HEK293 (cell line): ENCODE measurements around the gene PTGER2.

Experiments
- CTCF ChIA-PET: fragments of 350-600 bp; formaldehyde crosslinking; extraction: SDS; loops from one replicate; lab custom pipeline; 2021; ENCODE audit warnings: antibody characterized with exemption; lab: Yijun Ruan, JAX
- POLR2A ChIA-PET: fragments of 300-600 bp; formaldehyde crosslinking; extraction: SDS; loops from one replicate; lab custom pipeline; 2020; ENCODE audit warnings: antibody characterized with exemption, inconsistent platforms; lab: Yijun Ruan, JAX
- H3K27ac ChIP-seq: fragments of 200-500 bp; sonication (Bioruptor generic); 2 replicates; pipeline ENCODE4 v1.5.1; 2014; ENCODE audit warnings: low read depth, low read length, control low read depth, inconsistent platforms; ENCODE audit errors: extremely low read depth
- H3K36me3 ChIP-seq, 2 experiments: fragments of 200-500 bp in 1 of 2; sonication (Bioruptor generic) in 1 of 2; 1 replicate in 1 of 2; 2 replicates in 1 of 2; pipeline ENCODE4 v1.5.1; 2014 to 2017; ENCODE audit warnings: inconsistent platforms in 2 of 2, low read length in 2 of 2; ENCODE audit not compliant: control insufficient read depth in 2 of 2, insufficient read depth in 1 of 2
- H3K4me1 ChIP-seq: fragments of 200-500 bp; sonication (Bioruptor generic); 2 replicates; pipeline ENCODE4 v1.5.1; 2014; ENCODE audit warnings: mild to moderate bottlenecking, low read length, inconsistent platforms; ENCODE audit not compliant: control insufficient read depth, insufficient read depth
- H3K4me3 ChIP-seq: 2 replicates; pipeline ENCODE4 v1.5.1; 2011; ENCODE audit warnings: low read depth, mild to moderate bottlenecking, control low read depth, low read length, moderate library complexity
- H3K9me3 ChIP-seq: fragments of 200-500 bp; sonication (Bioruptor generic); 2 replicates; pipeline ENCODE4 v1.5.1; 2014; ENCODE audit warnings: low read depth, low read length, inconsistent platforms; ENCODE audit not compliant: control insufficient read depth, insufficient read depth
- KLF17 ChIP-seq: fragments of 450-650 bp; formaldehyde crosslinking; IDR thresholded peaks from 2 replicates; pipeline ENCODE4 v1.5.1; 2016; ENCODE audit warnings: missing biosample characterization, missing genetic modification characterization
- PBX3 ChIP-seq: sonication (generic); formaldehyde crosslinking; IDR thresholded peaks from 2 replicates; pipeline ENCODE4 v1.8.1; 2022; ENCODE audit warnings: mild to moderate bottlenecking, moderate library complexity, missing genetic modification reagents
- PRDM1 ChIP-seq: fragments of 450-650 bp; formaldehyde crosslinking; IDR thresholded peaks from 2 replicates; pipeline ENCODE4; 2016; ENCODE audit warnings: missing biosample characterization, missing genetic modification characterization
- ZFP69B ChIP-seq: fragments of 450-650 bp; formaldehyde crosslinking; IDR thresholded peaks from 2 replicates; pipeline ENCODE4 v1.5.1; 2016; ENCODE audit warnings: missing biosample characterization, missing genetic modification characterization
- ZNF138 ChIP-seq: fragments of 450-650 bp; formaldehyde crosslinking; IDR thresholded peaks from 2 replicates; pipeline ENCODE4 v1.5.1; 2016; ENCODE audit warnings: missing biosample characterization, missing genetic modification characterization, borderline replicate concordance
- ZNF146 ChIP-seq: fragments of 450-650 bp; formaldehyde crosslinking; IDR thresholded peaks from 2 replicates; pipeline ENCODE4 v1.5.1; 2016; ENCODE audit warnings: missing biosample characterization, missing genetic modification characterization
- ZNF157 ChIP-seq: fragments of 450-650 bp; formaldehyde crosslinking; IDR thresholded peaks from 2 replicates; pipeline ENCODE4 v1.5.1; 2016; ENCODE audit warnings: missing biosample characterization, missing genetic modification characterization
- ZNF16 ChIP-seq: fragments of 450-650 bp; formaldehyde crosslinking; IDR thresholded peaks from 2 replicates; pipeline ENCODE4 v1.5.1; 2016; ENCODE audit warnings: low read depth, missing biosample characterization, missing genetic modification characterization
- ZNF2 ChIP-seq: fragments of 450-650 bp; formaldehyde crosslinking; IDR thresholded peaks from 2 replicates; pipeline ENCODE4 v1.5.1; 2016; ENCODE audit warnings: missing biosample characterization, missing genetic modification characterization
- ZNF324 ChIP-seq: fragments of 450-650 bp; formaldehyde crosslinking; IDR thresholded peaks from 2 replicates; pipeline ENCODE4 v1.5.1; 2016; ENCODE audit warnings: missing biosample characterization, missing genetic modification characterization
- ZNF501 ChIP-seq: fragments of 450-650 bp; formaldehyde crosslinking; IDR thresholded peaks from 2 replicates; pipeline ENCODE4 v1.5.1; 2016; ENCODE audit warnings: missing biosample characterization, missing genetic modification characterization
- ZNF555 ChIP-seq: fragments of 450-650 bp; formaldehyde crosslinking; conservative IDR thresholded peaks from 2 replicates; pipeline ENCODE4 v1.5.1; 2017; ENCODE audit warnings: missing biosample characterization, mild to moderate bottlenecking, missing genetic modification characterization, inconsistent platforms
- ZNF624 ChIP-seq: fragments of 450-650 bp; formaldehyde crosslinking; IDR thresholded peaks from 2 replicates; pipeline ENCODE4 v1.5.1; 2017; ENCODE audit warnings: missing biosample characterization, missing genetic modification characterization
- ZSCAN16 ChIP-seq: fragments of 450-650 bp; formaldehyde crosslinking; IDR thresholded peaks from 2 replicates; pipeline ENCODE4 v1.5.1; 2016; ENCODE audit warnings: missing biosample characterization, missing genetic modification characterization
- TF ChIP-seq, protein P1 (sequence below): fragments of 450-650 bp; formaldehyde crosslinking; IDR thresholded peaks from 2 replicates; pipeline ENCODE4 v1.5.1; 2016; ENCODE audit warnings: missing biosample characterization, missing genetic modification characterization
- TF ChIP-seq, protein P2 (sequence below): fragments of 450-650 bp; formaldehyde crosslinking; IDR thresholded peaks from 2 replicates; pipeline ENCODE4 v1.5.1; 2016; ENCODE audit warnings: missing biosample characterization, missing genetic modification characterization, borderline replicate concordance

The PTGER2 gene

GRCh38 chr14:52325126-52325525 is 11.0 kb downstream of the PTGER2 start:
- TF ChIP-seq ZFP69B (tag by site-specific recombination) (no peak), PRDM1 (tag by site-specific recombination) (no peak), ZNF324 (tag by site-specific recombination) (no peak), ZNF157 (tag by site-specific recombination) (no peak), ZNF501 (tag by site-specific recombination) (no peak), ZNF2 (tag by site-specific recombination) (no peak), ZNF555 (tag by site-specific recombination) (no peak), ZNF146 (no peak), PBX3 (CRISPR knock-in tag) (no peak)
- TF ChIP-seq, protein P1, sequence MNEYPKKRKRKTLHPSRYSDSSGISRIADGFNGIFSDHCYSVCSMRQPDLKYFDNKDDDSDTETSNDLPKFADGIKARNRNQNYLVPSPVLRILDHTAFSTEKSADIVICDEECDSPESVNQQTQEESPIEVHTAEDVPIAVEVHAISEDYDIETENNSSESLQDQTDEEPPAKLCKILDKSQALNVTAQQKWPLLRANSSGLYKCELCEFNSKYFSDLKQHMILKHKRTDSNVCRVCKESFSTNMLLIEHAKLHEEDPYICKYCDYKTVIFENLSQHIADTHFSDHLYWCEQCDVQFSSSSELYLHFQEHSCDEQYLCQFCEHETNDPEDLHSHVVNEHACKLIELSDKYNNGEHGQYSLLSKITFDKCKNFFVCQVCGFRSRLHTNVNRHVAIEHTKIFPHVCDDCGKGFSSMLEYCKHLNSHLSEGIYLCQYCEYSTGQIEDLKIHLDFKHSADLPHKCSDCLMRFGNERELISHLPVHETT, result no peak
- TF ChIP-seq, protein P2, sequence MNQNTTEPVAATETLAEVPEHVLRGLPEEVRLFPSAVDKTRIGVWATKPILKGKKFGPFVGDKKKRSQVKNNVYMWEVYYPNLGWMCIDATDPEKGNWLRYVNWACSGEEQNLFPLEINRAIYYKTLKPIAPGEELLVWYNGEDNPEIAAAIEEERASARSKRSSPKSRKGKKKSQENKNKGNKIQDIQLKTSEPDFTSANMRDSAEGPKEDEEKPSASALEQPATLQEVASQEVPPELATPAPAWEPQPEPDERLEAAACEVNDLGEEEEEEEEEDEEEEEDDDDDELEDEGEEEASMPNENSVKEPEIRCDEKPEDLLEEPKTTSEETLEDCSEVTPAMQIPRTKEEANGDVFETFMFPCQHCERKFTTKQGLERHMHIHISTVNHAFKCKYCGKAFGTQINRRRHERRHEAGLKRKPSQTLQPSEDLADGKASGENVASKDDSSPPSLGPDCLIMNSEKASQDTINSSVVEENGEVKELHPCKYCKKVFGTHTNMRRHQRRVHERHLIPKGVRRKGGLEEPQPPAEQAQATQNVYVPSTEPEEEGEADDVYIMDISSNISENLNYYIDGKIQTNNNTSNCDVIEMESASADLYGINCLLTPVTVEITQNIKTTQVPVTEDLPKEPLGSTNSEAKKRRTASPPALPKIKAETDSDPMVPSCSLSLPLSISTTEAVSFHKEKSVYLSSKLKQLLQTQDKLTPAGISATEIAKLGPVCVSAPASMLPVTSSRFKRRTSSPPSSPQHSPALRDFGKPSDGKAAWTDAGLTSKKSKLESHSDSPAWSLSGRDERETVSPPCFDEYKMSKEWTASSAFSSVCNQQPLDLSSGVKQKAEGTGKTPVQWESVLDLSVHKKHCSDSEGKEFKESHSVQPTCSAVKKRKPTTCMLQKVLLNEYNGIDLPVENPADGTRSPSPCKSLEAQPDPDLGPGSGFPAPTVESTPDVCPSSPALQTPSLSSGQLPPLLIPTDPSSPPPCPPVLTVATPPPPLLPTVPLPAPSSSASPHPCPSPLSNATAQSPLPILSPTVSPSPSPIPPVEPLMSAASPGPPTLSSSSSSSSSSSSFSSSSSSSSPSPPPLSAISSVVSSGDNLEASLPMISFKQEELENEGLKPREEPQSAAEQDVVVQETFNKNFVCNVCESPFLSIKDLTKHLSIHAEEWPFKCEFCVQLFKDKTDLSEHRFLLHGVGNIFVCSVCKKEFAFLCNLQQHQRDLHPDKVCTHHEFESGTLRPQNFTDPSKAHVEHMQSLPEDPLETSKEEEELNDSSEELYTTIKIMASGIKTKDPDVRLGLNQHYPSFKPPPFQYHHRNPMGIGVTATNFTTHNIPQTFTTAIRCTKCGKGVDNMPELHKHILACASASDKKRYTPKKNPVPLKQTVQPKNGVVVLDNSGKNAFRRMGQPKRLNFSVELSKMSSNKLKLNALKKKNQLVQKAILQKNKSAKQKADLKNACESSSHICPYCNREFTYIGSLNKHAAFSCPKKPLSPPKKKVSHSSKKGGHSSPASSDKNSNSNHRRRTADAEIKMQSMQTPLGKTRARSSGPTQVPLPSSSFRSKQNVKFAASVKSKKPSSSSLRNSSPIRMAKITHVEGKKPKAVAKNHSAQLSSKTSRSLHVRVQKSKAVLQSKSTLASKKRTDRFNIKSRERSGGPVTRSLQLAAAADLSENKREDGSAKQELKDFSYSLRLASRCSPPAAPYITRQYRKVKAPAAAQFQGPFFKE (tag by site-specific recombination), result no peak
- Histone ChIP-seq H3K27ac (no peak overlapping the region), H3K4me1 (no peaks in the 10 kb centered on the region), H3K9me3 (no peaks in the 10 kb centered on the region), H3K4me3 (no peak overlapping the region), H3K36me3 (no peaks in the 10 kb centered on the region)
- ChIA-PET POLR2A (no interaction called here), CTCF (interaction anchor here (1.2 kb wide), 1 partner anchor 25 kb away, joined by 3 read pairs; no protein-coding TSS in a partner anchor)

GRCh38 chr14:52325630-52326029 is 11.5 kb downstream of the PTGER2 start:
- H3K27ac ChIP-seq, result no peak overlapping the region
- TF ChIP-seq ZNF16 (tag by site-specific recombination), result no peak
- H3K4me1 ChIP-seq, result no peaks in the 10 kb centered on the region
- ChIA-PET CTCF (interaction anchor here (1.2 kb wide), 1 partner anchor 26 kb away, joined by 3 read pairs; no protein-coding TSS in a partner anchor), POLR2A (no interaction called here)
- H3K4me3 ChIP-seq, result no peak overlapping the region
- no peaks in the 10 kb centered on the region for H3K9me3 ChIP-seq
- H3K36me3 ChIP-seq, result no peaks in the 10 kb centered on the region

GRCh38 chr14:52327374-52328226 is 13.5 kb downstream of the PTGER2 start:
- Histone ChIP-seq H3K4me1 (no peaks in the 10 kb centered on the region), H3K36me3 (no peaks in the 10 kb centered on the region), H3K9me3 (no peaks in the 10 kb centered on the region), H3K4me3 (no peak overlapping the region), H3K27ac (no peak overlapping the region)
- POLR2A ChIA-PET, result no interaction called here
- CTCF ChIA-PET, result no interaction called here
- TF ChIP-seq KLF17 (tag by site-specific recombination), result no peak
- TF ChIP-seq ZSCAN16 (tag by site-specific recombination), result no peak
- TF ChIP-seq ZNF624 (tag by site-specific recombination), result no peak
- TF ChIP-seq ZNF138 (tag by site-specific recombination), result no peak
